H9 (cell line): ENCODE results near the gene ACP1. TPM values are rescaled to one million over a fixed set of nuclear protein-coding genes. Genes with fewer than 3 reads are reported as not detected.

Experiments
- DNase-seq: peaks from one replicate; pipeline ENCODE4 v3.0.0-alpha.2; 2017
- H2AFZ ChIP-seq: one replicate; pipeline ENCODE4 v1.6.1; 2013; ENCODE audit warnings: mild to moderate bottlenecking, low read length, control low read depth, moderate library complexity
- H2AK5ac ChIP-seq: 2 replicates; pipeline ENCODE4 v1.6.1; 2013; ENCODE audit warnings: low read length, control low read depth, mixed read lengths; ENCODE audit not compliant: insufficient read length
- H2BK120ac ChIP-seq: one replicate; pipeline ENCODE4 v1.6.1; 2013; ENCODE audit warnings: low read depth, mild to moderate bottlenecking, low read length, control low read depth, inconsistent platforms; ENCODE audit not compliant: poor library complexity, severe bottlenecking
- H2BK12ac ChIP-seq: 2 replicates; pipeline ENCODE4 v1.6.1; 2013; ENCODE audit warnings: low read length, control low read depth, mixed read lengths, low read depth; ENCODE audit not compliant: insufficient read length
- H2BK15ac ChIP-seq: 2 replicates; pipeline ENCODE4 v1.6.1; 2013; ENCODE audit warnings: low read depth, low read length, control low read depth
- H2BK20ac ChIP-seq: one replicate; pipeline ENCODE4 v1.6.1; 2013; ENCODE audit warnings: low read depth, mild to moderate bottlenecking, low read length, control low read depth, inconsistent platforms; ENCODE audit not compliant: poor library complexity, severe bottlenecking
- H2BK5ac ChIP-seq: 2 replicates; pipeline ENCODE4 v1.6.1; 2013; ENCODE audit warnings: low read length, control low read depth, mixed read lengths; ENCODE audit not compliant: insufficient read length
- H3K14ac ChIP-seq: 2 replicates; pipeline ENCODE4 v1.6.1; 2013; ENCODE audit warnings: low read length, control low read depth; ENCODE audit not compliant: insufficient read depth
- H3K18ac ChIP-seq: 2 replicates; pipeline ENCODE4 v1.6.1; 2013; ENCODE audit warnings: low read depth, mild to moderate bottlenecking, mixed read lengths, low read length, control low read depth; ENCODE audit not compliant: insufficient read length
- H3K23ac ChIP-seq: 2 replicates; pipeline ENCODE4 v1.6.1; 2013; ENCODE audit warnings: low read length, control low read depth, mixed read lengths, low read depth; ENCODE audit not compliant: insufficient read length
- H3K23me2 ChIP-seq: 2 replicates; pipeline ENCODE4 v1.6.1; 2013; ENCODE audit warnings: low read depth, mild to moderate bottlenecking, mixed read lengths, low read length, control low read depth; ENCODE audit not compliant: insufficient read length, poor library complexity, severe bottlenecking
- H3K27ac ChIP-seq: 2 replicates; pipeline ENCODE4 v1.5.1; 2013; ENCODE audit warnings: low read length, control low read depth, mixed read lengths, low read depth; ENCODE audit not compliant: insufficient read length
- H3K27me3 ChIP-seq: 2 replicates; pipeline ENCODE4 v1.6.1; 2013; ENCODE audit warnings: low read length, control low read depth, inconsistent platforms; ENCODE audit not compliant: insufficient read depth
- H3K4ac ChIP-seq: 2 replicates; pipeline ENCODE4 v1.6.1; 2013; ENCODE audit warnings: low read depth, mild to moderate bottlenecking, control low read depth, inconsistent platforms, low read length, moderate library complexity
- H3K4me1 ChIP-seq: 2 replicates; pipeline ENCODE4 v1.6.1; 2013; ENCODE audit warnings: low read length, control low read depth, inconsistent platforms; ENCODE audit not compliant: insufficient read depth
- H3K4me2 ChIP-seq: 2 replicates; pipeline ENCODE4 v1.6.1; 2013; ENCODE audit warnings: low read length, control low read depth, mixed read lengths; ENCODE audit not compliant: insufficient read length, insufficient read depth
- H3K56ac ChIP-seq: 2 replicates; pipeline ENCODE4 v1.6.1; 2013; ENCODE audit warnings: low read depth, mild to moderate bottlenecking, mixed read lengths, low read length, control low read depth; ENCODE audit not compliant: insufficient read length
- H3K79me1 ChIP-seq: 2 replicates; pipeline ENCODE4 v1.6.1; 2013; ENCODE audit warnings: low read depth, mild to moderate bottlenecking, moderate library complexity, low read length, control low read depth, inconsistent platforms; ENCODE audit not compliant: insufficient read depth, poor library complexity, severe bottlenecking
- H3K79me2 ChIP-seq: 2 replicates; pipeline ENCODE4 v1.6.1; 2013; ENCODE audit warnings: low read length, control low read depth, inconsistent platforms; ENCODE audit not compliant: insufficient read depth
- H3K9ac ChIP-seq: 2 replicates; pipeline ENCODE4 v1.6.1; 2013; ENCODE audit warnings: low read length, control low read depth, mixed read lengths; ENCODE audit not compliant: insufficient read length; ENCODE audit errors: extremely low read depth
- H3K9me3 ChIP-seq: one replicate; pipeline ENCODE4 v1.6.1; 2013; ENCODE audit warnings: low read depth, low read length, inconsistent platforms; ENCODE audit not compliant: control insufficient read depth
- H3T11ph ChIP-seq: one replicate; pipeline ENCODE4 v1.6.1; 2013; ENCODE audit warnings: mild to moderate bottlenecking, low read length, control low read depth, inconsistent platforms
- H4K20me1 ChIP-seq: one replicate; pipeline ENCODE4 v1.6.1; 2013; ENCODE audit not compliant: control insufficient read depth, insufficient read length, insufficient read depth
- H4K5ac ChIP-seq: 2 replicates; pipeline ENCODE4 v1.6.1; 2013; ENCODE audit warnings: low read depth, mild to moderate bottlenecking, mixed read lengths, low read length, control low read depth; ENCODE audit not compliant: insufficient read length
- H4K8ac ChIP-seq: replicated peaks from 2 replicates; pipeline ENCODE4 v1.6.1; 2013; ENCODE audit warnings: low read length, control low read depth, mixed read lengths, low read depth; ENCODE audit not compliant: insufficient read length
- H4K91ac ChIP-seq: 2 replicates; pipeline ENCODE4 v1.6.1; 2013; ENCODE audit warnings: low read depth, mild to moderate bottlenecking, moderate library complexity, mixed read lengths, low read length, control low read depth; ENCODE audit not compliant: insufficient read length
- H3K27ac Mint-ChIP-seq, 3 experiments: 2 replicates in 2 of 3; 3 replicates in 1 of 3; pipeline ENCODE4 v1.8.0; 2020 to 2021; ENCODE audit warnings: mixed read lengths in 3 of 3, mild to moderate bottlenecking in 1 of 3, moderate library complexity in 1 of 3
- H3K27me3 Mint-ChIP-seq: 2 replicates; pipeline ENCODE4 v1.8.0; 2021; ENCODE audit warnings: low read depth, mild to moderate bottlenecking, moderate library complexity, mixed read lengths
- H3K36me3 Mint-ChIP-seq, 3 experiments: 2 replicates in 2 of 3; 3 replicates in 1 of 3; pipeline ENCODE4 v1.8.0; 2020 to 2021; ENCODE audit warnings: low read depth in 3 of 3, mixed read lengths in 3 of 3; ENCODE audit not compliant: insufficient read depth in 1 of 3
- H3K4me1 Mint-ChIP-seq, 2 experiments: 2 replicates each; pipeline ENCODE4 v1.8.0; 2020; ENCODE audit warnings: mixed read lengths in 2 of 2
- H3K4me3 Mint-ChIP-seq, 2 experiments: 2 replicates in 1 of 2; 3 replicates in 1 of 2; pipeline ENCODE4 v1.8.0; 2020 to 2021; ENCODE audit warnings: mild to moderate bottlenecking in 2 of 2, mixed read lengths in 2 of 2, moderate library complexity in 1 of 2
- H3K9me3 Mint-ChIP-seq, 2 experiments: 2 replicates in 1 of 2; 3 replicates in 1 of 2; pipeline ENCODE4 v1.8.0; 2020; ENCODE audit warnings: mild to moderate bottlenecking in 2 of 2, mixed read lengths in 2 of 2, moderate library complexity in 1 of 2
- CTCF ChIP-seq: fragments of 200-600 bp; sonication (generic); conservative IDR thresholded peaks from 3 replicates; pipeline ENCODE4 v1.8.0; 2021; ENCODE audit warnings: antibody characterized with exemption, mild to moderate bottlenecking
- WGBS: extraction: QIAGEN DNeasy Blood & Tissue Kit; methylation state at CpG from one replicate; pipeline ENCODE4 v1.1.7; 2013; ENCODE audit warnings: missing lambda C conversion rate, low lambda C conversion rate, mixed read lengths; ENCODE audit not compliant: insufficient read length; ENCODE audit errors: extremely low coverage; 5-methylcytosine and 5-hydroxymethylcytosine counted together
- total RNA-seq: library from RNA; stranded (reverse); gene quantifications from 2 replicates; pipeline ENCODE4 v1.2.1, GENCODE V29; 2021

The ACP1 gene
- total RNA-seq, 1 experiment from 2014 or later = 143 TPM

- Histone ChIP-seq H3K27ac (no peak overlapping the region), H4K8ac (no peak overlapping the region), H3K27me3 (no peaks in the 10 kb centered on the region), H3K79me2 (no peaks in the 10 kb centered on the region), H3K4me1 (no peaks in the 10 kb centered on the region), H3K4me2 (no peak overlapping the region), H2BK12ac (no peak overlapping the region), H4K91ac (no peak overlapping the region), H3K14ac (no peak overlapping the region), H4K5ac (no peak overlapping the region), H2AK5ac (no peak overlapping the region), H2BK120ac (no peak overlapping the region), H2BK15ac (no peak overlapping the region), H2BK20ac (no peak overlapping the region), H3K9me3 (no peaks in the 10 kb centered on the region), H3K9ac (no peak overlapping the region), H2BK5ac (no peak overlapping the region), H3K4ac (no peak overlapping the region), H3K23me2 (no peaks in the 10 kb centered on the region), H3K23ac (no peak overlapping the region), H3K56ac (no peak overlapping the region), H3K18ac (no peak overlapping the region), H3T11ph (no peak overlapping the region), H4K20me1 (no peaks in the 10 kb centered on the region), H2AFZ (no peak overlapping the region), H3K79me1 (no peaks in the 10 kb centered on the region)
- Mint-ChIP-seq H3K27me3 (peaks cover 6% of the 10 kb centered on the region; the same call in 1 of the 2 replicates), H3K9me3 (peaks cover 7% of the 10 kb centered on the region in 2 experiments; a peak in 3 of 5 replicates), H3K36me3 (peaks cover 0 to 8% (median 6%) of the 10 kb centered on the region in 3 experiments; a peak in 5 of 7 replicates), H3K4me1 (peaks cover 13 to 20% of the 10 kb centered on the region in 2 experiments), H3K4me3 (no peak overlapping the region), H3K27ac (no peak overlapping the region)
- no peak for TF ChIP-seq CTCF
- no CpG with 5 or more reads among the region's 12 CpGs for WGBS
- DNase-seq = no peak
Measured at GRCh38 chr2:316381-316780, 51.6 kb downstream of the ACP1 start.
